ENCODE data around the gene DOCK1. TPM values are rescaled to one million over a fixed set of nuclear protein-coding genes. Genes with fewer than 3 reads are reported as not detected.

The DOCK1 gene
- total RNA-seq, 1 experiment from 2014 or later: 40.0 TPM

DNA sequence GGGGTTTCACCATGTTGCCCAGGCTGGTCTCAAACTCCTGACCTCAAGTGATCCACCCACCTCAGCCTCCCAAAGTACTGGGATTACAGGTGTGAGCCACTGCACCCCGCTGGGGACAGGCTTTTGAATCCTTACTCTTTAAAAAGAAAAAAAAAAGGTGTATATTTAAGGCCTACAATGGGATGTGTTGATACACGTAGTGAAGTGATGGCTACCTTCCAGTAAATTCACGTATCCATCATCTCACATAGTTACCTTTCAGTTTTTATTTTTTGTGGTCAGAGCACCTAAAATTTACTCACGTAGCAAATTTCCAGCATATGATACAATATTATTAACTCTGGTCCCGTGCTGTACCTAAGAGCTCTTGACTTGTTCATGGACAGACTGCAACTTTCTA is 410.7 kb downstream of the DOCK1 start:
- no peaks in the 10 kb centered on the region for H3K4me1 Mint-ChIP-seq (ENCODE audit: insufficient read depth, unreplicated experiment)
- H3K27ac Mint-ChIP-seq (ENCODE audit: low read depth, unreplicated experiment): no peak overlapping the region
- H3K36me3 Mint-ChIP-seq (ENCODE audit: insufficient read depth, unreplicated experiment): no peaks in the 10 kb centered on the region
- H3K9me3 Mint-ChIP-seq (ENCODE audit: unreplicated experiment): no peaks in the 10 kb centered on the region
- ChIA-PET POLR2A (no interaction called here), CTCF (no interaction called here)
- H3K27me3 Mint-ChIP-seq (ENCODE audit: insufficient read depth, unreplicated experiment): no peaks in the 10 kb centered on the region
- H3K4me3 Mint-ChIP-seq (ENCODE audit: unreplicated experiment): no peak overlapping the region
- intact Hi-C loops (cut with micrococcal nuclease): no loop called here
- DNase-seq (ENCODE audit: unreplicated experiment): peak; percentile 5
- TF ChIP-seq, protein P1, sequence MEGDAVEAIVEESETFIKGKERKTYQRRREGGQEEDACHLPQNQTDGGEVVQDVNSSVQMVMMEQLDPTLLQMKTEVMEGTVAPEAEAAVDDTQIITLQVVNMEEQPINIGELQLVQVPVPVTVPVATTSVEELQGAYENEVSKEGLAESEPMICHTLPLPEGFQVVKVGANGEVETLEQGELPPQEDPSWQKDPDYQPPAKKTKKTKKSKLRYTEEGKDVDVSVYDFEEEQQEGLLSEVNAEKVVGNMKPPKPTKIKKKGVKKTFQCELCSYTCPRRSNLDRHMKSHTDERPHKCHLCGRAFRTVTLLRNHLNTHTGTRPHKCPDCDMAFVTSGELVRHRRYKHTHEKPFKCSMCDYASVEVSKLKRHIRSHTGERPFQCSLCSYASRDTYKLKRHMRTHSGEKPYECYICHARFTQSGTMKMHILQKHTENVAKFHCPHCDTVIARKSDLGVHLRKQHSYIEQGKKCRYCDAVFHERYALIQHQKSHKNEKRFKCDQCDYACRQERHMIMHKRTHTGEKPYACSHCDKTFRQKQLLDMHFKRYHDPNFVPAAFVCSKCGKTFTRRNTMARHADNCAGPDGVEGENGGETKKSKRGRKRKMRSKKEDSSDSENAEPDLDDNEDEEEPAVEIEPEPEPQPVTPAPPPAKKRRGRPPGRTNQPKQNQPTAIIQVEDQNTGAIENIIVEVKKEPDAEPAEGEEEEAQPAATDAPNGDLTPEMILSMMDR (IDR thresholded peaks at IDR 0.05; ENCODE audit: unreplicated experiment): no peak
- no TSS peak for BruUV-seq (replicated peaks)

DNA sequence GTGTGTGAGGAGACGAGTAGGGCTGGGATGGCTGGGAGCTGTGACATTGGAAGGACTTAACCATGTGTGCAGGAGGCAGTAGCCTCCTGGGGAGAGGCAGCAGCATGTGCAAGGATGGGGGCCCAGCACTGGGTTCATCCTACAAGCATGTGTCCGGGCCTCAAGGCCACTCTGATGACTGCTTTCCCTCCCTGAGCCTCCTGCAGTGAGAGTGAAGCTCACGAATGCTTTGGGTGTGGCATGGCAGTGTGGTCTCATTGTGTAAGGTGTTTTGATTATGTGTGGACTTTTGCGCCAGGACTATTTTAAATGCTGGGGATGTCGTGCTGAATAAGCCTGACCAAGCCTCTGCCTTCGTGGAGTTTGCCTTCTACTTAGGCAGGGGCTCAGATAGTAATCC is 413.2 kb downstream of the DOCK1 start:
- Mint-ChIP-seq H3K36me3 (ENCODE audit: insufficient read depth, unreplicated experiment) (no peaks in the 10 kb centered on the region), H3K4me1 (ENCODE audit: insufficient read depth, unreplicated experiment) (no peaks in the 10 kb centered on the region), H3K27ac (ENCODE audit: low read depth, unreplicated experiment) (no peak overlapping the region), H3K4me3 (ENCODE audit: unreplicated experiment) (no peak overlapping the region), H3K27me3 (ENCODE audit: insufficient read depth, unreplicated experiment) (no peaks in the 10 kb centered on the region), H3K9me3 (ENCODE audit: unreplicated experiment) (no peaks in the 10 kb centered on the region)
- intact Hi-C loops (cut with micrococcal nuclease): no loop called here
- TF ChIP-seq, protein P1 (IDR thresholded peaks at IDR 0.05; ENCODE audit: unreplicated experiment): no peak
- CTCF ChIA-PET: no interaction called here
- no TSS peak for BruUV-seq (replicated peaks)
- POLR2A ChIA-PET: no interaction called here
- no peak for DNase-seq (ENCODE audit: unreplicated experiment)

DNA sequence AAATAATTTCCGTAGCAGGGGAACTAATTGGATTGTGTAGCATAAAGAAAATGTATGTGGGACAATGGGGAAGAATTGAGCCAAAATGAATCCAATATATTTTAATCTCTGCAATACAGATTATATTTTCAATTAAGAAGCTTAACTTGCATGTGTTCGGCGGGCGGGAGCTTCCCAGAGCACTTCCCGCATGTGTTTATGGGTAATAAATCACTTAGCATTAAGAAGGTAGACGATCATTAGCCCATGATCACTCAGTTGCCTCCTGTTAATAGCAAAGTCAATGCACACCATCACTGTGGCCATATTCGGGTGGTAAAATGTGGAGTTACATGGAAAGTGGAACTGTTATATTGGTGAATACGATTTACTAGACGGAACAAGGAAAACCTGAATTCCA is 414.0 kb downstream of the DOCK1 start:
- H3K4me3 Mint-ChIP-seq (ENCODE audit: unreplicated experiment): no peak overlapping the region
- no peaks in the 10 kb centered on the region for H3K27me3 Mint-ChIP-seq (ENCODE audit: insufficient read depth, unreplicated experiment)
- ChIA-PET POLR2A (no interaction called here), CTCF (no interaction called here)
- no peak overlapping the region for H3K27ac Mint-ChIP-seq (ENCODE audit: low read depth, unreplicated experiment)
- DNase-seq (ENCODE audit: unreplicated experiment): no peak
- intact Hi-C loops (cut with micrococcal nuclease): no loop called here
- H3K9me3 Mint-ChIP-seq (ENCODE audit: unreplicated experiment): no peaks in the 10 kb centered on the region
- TF ChIP-seq, protein P1 (IDR thresholded peaks at IDR 0.05; ENCODE audit: unreplicated experiment): no peak
- no peaks in the 10 kb centered on the region for H3K4me1 Mint-ChIP-seq (ENCODE audit: insufficient read depth, unreplicated experiment)
- H3K36me3 Mint-ChIP-seq (ENCODE audit: insufficient read depth, unreplicated experiment): no peaks in the 10 kb centered on the region
- BruUV-seq (replicated peaks): no TSS peak

DNA sequence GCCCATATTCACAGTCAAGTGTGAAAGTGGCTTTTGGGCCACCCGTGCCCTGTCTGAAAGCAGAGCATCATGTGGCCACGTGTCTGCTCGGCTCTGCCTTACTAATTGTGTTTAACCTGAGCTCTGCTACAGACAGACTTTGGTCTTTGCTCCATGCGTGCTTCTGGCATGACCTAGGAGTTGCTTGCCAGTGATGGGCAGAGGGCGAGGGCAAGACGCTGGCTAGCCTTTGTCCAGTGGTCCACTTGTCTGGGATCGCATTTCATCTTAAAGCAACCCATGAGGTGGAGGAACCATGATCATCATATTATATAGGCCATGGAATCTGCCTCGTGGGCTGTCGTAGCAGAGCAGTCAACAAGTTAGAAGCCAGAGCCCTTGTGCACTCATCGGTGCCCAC is 414.5 kb downstream of the DOCK1 start:
- CTCF ChIA-PET: no interaction called here
- intact Hi-C loops (cut with micrococcal nuclease): no loop called here
- POLR2A ChIA-PET: no interaction called here
- no peaks in the 10 kb centered on the region for H3K9me3 Mint-ChIP-seq (ENCODE audit: unreplicated experiment)
- no peak overlapping the region for H3K27ac Mint-ChIP-seq (ENCODE audit: low read depth, unreplicated experiment)
- no peak for DNase-seq (ENCODE audit: unreplicated experiment)
- no TSS peak for BruUV-seq (replicated peaks)
- H3K4me1 Mint-ChIP-seq (ENCODE audit: insufficient read depth, unreplicated experiment): no peaks in the 10 kb centered on the region
- H3K4me3 Mint-ChIP-seq (ENCODE audit: unreplicated experiment): no peak overlapping the region
- no peaks in the 10 kb centered on the region for H3K36me3 Mint-ChIP-seq (ENCODE audit: insufficient read depth, unreplicated experiment)
- no peaks in the 10 kb centered on the region for H3K27me3 Mint-ChIP-seq (ENCODE audit: insufficient read depth, unreplicated experiment)
- TF ChIP-seq, protein P1 (IDR thresholded peaks at IDR 0.05; ENCODE audit: unreplicated experiment): no peak
